ENCODE measurements around the gene P3H2. TPM values are rescaled to one million over a fixed set of nuclear protein-coding genes. Genes with fewer than 3 reads are reported as not detected.

The P3H2 gene
- total and polyA plus RNA-seq, 9 of the 15 experiments (the other 6 are each of a cell fraction or from before 2014, with no cell fraction given): 0.04 to 0.26 (median 0.22) TPM; not detected in 6

DNA sequence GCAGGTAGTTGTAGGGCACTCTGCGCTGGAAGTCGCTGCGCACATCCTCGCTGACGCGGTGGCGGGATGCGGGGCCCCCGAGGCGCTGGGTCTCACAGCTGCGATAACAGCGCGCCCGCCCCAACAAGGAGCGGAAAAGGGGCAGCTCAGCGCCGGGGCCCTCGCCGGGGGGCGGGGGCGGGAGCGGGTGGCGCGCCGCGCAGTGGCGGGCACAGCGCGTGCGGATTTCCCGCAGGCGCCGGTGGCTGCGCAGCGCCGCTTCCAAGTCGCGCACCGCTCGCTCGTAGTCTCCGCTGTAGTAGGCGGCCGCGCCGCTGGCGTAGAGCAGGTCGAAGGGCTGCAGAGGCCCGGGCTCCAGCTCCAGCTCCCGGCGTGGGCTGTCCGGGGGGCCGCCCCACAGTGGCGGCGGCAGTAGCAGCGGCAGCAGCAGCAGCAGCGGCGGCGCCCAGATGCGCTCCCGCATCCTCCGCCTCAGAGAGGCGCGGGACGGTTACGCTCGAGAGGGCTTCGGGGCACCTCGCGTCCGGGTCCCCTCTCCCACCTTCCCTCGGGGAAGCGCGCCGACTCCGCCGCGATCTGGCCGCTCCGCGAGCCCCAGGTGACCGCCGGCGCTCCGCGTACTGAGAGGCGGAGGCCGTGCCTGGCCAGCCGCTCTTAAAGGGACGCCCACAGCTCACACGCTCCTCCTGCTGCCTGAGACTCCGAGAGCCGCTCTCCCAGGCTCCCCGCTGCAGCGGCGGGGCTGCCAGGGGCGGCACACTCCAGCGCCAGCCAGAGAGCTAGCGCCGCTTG is at the start of gene P3H2 (continued):
- TF ChIP-seq, protein P1, sequence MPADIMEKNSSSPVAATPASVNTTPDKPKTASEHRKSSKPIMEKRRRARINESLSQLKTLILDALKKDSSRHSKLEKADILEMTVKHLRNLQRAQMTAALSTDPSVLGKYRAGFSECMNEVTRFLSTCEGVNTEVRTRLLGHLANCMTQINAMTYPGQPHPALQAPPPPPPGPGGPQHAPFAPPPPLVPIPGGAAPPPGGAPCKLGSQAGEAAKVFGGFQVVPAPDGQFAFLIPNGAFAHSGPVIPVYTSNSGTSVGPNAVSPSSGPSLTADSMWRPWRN (IDR thresholded peaks at IDR 0.05; ENCODE audit: low read depth): no peak
- TF ChIP-seq ZBTB1 (CRISPR knock-in tag; IDR thresholded peaks at IDR 0.05; ENCODE audit: borderline replicate concordance, low read depth) (no peak), HDGF (IDR thresholded peaks at IDR 0.05) (no peak), ILF3 (IDR thresholded peaks at IDR 0.05; ENCODE audit: borderline replicate concordance) (no peak), NONO (IDR thresholded peaks at IDR 0.05; ENCODE audit: low read depth in 2 of 2, low read length in 1 of 2) (no peak), ZNF197 (CRISPR knock-in tag; IDR thresholded peaks at IDR 0.05; ENCODE audit: low read depth) (no peak), TRIM25 (IDR thresholded peaks at IDR 0.05; ENCODE audit: borderline replicate concordance) (no peak), ZBTB49 (CRISPR knock-in tag; IDR thresholded peaks at IDR 0.05; ENCODE audit: borderline replicate concordance) (no peak), TAF9B (IDR thresholded peaks at IDR 0.05; ENCODE audit: partially characterized antibody) (no peak), ZNF785 (CRISPR knock-in tag; IDR thresholded peaks at IDR 0.05) (no peak), RFX5 (IDR thresholded peaks at IDR 0.05; ENCODE audit: low read depth, low read length) (no peak)
- TF ChIP-seq, protein P2, sequence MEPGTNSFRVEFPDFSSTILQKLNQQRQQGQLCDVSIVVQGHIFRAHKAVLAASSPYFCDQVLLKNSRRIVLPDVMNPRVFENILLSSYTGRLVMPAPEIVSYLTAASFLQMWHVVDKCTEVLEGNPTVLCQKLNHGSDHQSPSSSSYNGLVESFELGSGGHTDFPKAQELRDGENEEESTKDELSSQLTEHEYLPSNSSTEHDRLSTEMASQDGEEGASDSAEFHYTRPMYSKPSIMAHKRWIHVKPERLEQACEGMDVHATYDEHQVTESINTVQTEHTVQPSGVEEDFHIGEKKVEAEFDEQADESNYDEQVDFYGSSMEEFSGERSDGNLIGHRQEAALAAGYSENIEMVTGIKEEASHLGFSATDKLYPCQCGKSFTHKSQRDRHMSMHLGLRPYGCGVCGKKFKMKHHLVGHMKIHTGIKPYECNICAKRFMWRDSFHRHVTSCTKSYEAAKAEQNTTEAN (CRISPR knock-in tag; IDR thresholded peaks at IDR 0.05): no peak
